HG03064 (cell line): ENCODE data around the gene ANTXRL.
"Not testable (repeated sequence)": the region's sequence is repeated elsewhere in the genome, so short reads cannot be mapped to it uniquely, and the experiment has no call there.

Experiments
- ATAC-seq: cut with Tn5 transposase; IDR thresholded peaks from one replicate; pipeline ENCODE4 v1.9.1; 2021; ENCODE audit warnings: low read depth; ENCODE audit not compliant: unreplicated experiment

The ANTXRL gene

GRCh38 chr10:46326971-46327370 lies 40.2 kb downstream of the ANTXRL start:
- ATAC-seq: no peak

- ATAC-seq: no peak
These were observed 40.9 kb downstream of the ANTXRL start for GRCh38 chr10:46327685-46328084.

- ATAC-seq: no peak
These were observed 42.3 kb downstream of the ANTXRL start for GRCh38 chr10:46328853-46329689.

- ATAC-seq: no peak
These were observed 42.9 kb downstream of the ANTXRL start for GRCh38 chr10:46329690-46330016.

- no peak for ATAC-seq
These were observed 44.1 kb downstream of the ANTXRL start for GRCh38 chr10:46330894-46331293.

GRCh38 chr10:46365484-46365883 lies 78.7 kb downstream of the ANTXRL start:
- not testable (repeated sequence) for ATAC-seq

GRCh38 chr10:46367209-46367608 lies 80.4 kb downstream of the ANTXRL start:
- ATAC-seq: not testable (repeated sequence)

- not testable (repeated sequence) for ATAC-seq
These were observed 81.0 kb downstream of the ANTXRL start for GRCh38 chr10:46367666-46368240.

- not testable (repeated sequence) for ATAC-seq
These were observed 82.2 kb downstream of the ANTXRL start for GRCh38 chr10:46368956-46369355.

GRCh38 chr10:46374410-46374809 lies 87.6 kb downstream of the ANTXRL start:
- not testable (repeated sequence) for ATAC-seq

- not testable (repeated sequence) for ATAC-seq
These were observed 88.6 kb downstream of the ANTXRL start, which contains the start of gene ANXA8L1 for GRCh38 chr10:46375406-46375805. TSS of gene ANXA8L1 (plus strand) at chr10:46375776. CDS start at chr10:46375852, 76 bp downstream.

- not testable (repeated sequence) for ATAC-seq
These were observed 90.2 kb downstream of the ANTXRL start for GRCh38 chr10:46377022-46377421.

GRCh38 chr10:46377651-46378050 lies 90.9 kb downstream of the ANTXRL start:
- not testable (repeated sequence) for ATAC-seq

- not testable (repeated sequence) for ATAC-seq
These were observed 91.3 kb downstream of the ANTXRL start for GRCh38 chr10:46378108-46378507.

GRCh38 chr10:46379233-46379848 lies 92.5 kb downstream of the ANTXRL start:
- not testable (repeated sequence) for ATAC-seq
